ENCODE data around the gene RGSL1.

RGSL1 gene

GRCh38 chr1:182450087-182450486 lies at the start of gene RGSL1:
RGSL1 (plus strand) TSS chr1:182450146; CDS start chr1:182450166, 20 bp downstream.
- no peak for DNase-seq

- DNase-seq = no peak
Observed at GRCh38 chr1:182400567-182400966, 49.4 kb upstream of the RGSL1 start, which contains the start of gene TEDDM1. TEDDM1 (minus strand) TSS chr1:182400667; CDS start chr1:182400485, 182 bp downstream.

DNA sequence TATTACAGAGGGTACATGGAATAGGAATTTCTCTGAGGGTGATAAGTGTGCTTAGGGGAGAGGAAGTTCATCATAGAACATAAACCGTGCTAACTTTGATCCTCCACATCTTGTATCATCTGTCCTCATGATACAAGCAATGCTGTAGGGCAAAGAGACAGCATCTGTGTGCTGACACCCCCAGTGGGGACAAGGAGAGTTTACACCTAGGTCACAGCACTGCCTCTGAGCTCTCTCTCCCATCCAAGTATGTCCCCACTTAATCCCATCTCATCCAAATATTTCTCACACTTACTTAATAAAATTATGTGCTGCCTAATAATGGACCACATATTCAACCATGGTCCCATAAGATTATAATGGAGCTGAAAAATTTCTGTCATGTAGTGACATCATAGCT lies 45.2 kb upstream of the RGSL1 start:
- no peak for DNase-seq

GRCh38 chr1:182405578-182405977 lies 44.4 kb upstream of the RGSL1 start:
- DNase-seq = no peak

GRCh38 chr1:182406012-182406411 lies 43.9 kb upstream of the RGSL1 start:
- no peak for DNase-seq

DNA sequence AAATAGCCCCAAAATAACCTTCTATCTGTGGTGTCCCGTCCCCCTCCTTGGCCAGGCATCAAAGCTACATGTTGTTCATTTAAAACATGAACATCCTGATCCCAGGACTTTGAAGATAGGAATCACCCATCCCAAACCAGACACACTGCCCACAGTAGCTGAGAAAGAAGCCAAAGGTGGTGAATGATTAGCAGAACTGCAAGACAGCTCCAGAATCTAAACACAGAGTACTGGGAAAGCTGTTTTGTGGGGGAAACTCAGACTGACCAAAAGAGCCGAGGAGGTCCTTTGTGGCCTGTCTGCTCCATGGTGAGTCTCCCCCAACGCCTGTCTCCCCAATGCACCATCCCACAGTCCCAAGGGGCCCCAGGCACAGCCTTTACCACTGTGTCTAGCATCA lies 42.2 kb upstream of the RGSL1 start:
- no peak for DNase-seq

DNA sequence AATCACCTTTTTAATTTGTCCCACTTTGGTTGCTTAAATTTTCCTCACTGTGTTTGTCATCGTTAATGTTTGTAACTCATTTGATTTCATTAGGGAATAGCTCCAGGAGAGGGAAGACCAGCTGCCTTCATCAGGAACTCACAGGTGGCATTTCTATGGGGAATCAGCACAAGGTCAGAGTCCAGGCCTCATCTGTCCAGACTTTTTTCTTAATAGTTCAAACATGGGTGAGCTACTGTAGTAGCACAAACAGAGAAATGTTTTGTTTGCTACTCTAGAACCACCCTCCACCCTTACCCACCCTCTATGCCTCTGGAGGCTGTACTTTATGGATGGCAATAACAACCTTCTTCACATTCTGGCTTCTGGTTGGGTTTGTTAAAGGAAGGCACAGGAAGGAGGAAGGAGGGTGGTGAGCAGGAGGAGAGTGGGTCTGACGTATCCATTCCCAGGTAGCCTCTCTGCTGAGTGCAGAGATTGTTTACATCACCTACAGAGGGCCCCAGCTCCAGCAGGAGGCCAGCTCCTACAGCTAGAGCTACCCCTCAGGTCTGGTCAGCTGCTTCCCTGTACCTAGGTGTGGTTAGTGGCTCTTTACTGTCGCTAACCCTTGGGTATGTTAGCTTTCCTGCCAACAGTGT lies 41.4 kb upstream of the RGSL1 start:
- DNase-seq = no peak

- no peak for DNase-seq
Observed at GRCh38 chr1:182410138-182410537, 39.8 kb upstream of the RGSL1 start.

DNA sequence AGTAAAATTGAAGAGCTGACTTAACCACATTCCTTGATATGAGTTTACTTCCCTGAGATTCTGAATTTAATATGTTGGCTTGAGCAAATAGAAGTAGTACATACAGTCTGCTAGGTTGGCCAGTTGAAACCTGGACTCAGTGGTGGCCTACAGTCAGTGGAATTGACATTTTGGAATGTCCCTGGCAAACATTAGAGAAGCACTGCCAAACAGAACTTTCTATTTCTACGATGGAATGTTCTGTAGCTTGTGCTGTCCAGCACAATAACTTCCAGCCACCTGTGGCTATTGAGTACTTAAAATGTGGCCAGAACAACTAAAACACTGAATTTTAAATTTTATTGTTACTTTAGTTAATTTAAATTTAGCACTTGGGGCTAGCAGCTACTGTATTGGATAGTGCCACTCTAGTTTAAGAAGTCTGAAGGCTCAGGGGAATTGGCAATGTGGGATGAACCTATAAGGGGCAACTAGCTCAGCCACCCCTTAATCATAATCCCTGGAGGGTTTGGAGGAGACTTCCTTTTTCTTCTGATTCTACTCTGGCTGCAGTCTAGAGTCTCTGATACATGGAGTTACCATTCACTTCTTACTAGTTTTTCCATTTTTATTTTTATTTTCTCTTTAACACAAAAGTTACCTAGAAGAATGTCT lies 39.2 kb upstream of the RGSL1 start:
- DNase-seq = no peak

DNA sequence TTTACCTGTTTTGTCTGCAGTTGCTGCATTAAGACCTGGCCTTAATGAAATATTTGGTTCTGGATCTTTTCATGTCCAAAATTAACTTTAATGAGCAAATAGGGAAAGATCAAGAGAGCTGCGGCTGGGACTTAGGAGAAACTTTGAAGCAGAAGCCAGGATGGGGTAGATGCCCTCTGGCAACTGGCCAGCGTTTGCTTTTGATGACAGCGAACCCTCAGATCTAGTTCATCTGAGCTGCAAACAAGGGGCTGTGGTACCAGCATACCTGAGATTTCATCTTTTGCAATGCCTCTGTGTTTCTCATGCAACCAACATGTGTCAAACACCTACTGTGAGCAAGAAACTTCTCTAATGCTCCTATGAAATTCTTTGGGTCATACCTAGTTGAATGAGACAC lies 36.5 kb upstream of the RGSL1 start:
- no peak for DNase-seq

DNA sequence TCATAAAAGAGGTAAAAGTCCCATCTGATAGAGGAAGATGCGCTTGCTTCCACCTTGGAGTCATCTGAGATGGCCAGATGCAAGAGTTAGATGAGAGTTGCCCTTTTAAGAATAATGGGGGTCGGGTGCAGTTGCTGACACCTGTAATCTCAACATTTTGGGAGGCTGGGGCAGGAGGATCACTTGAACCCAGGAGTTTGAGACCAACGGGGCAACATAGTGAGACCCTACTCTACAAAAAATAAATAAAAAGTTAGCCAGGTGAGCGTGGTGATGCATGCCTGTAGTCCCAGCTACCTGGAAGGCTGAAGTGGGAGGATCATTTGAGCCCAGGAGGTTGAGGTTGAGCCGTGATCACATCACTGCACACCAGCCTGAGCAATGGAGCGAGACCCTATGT lies 36.0 kb upstream of the RGSL1 start:
- no peak for DNase-seq

DNA sequence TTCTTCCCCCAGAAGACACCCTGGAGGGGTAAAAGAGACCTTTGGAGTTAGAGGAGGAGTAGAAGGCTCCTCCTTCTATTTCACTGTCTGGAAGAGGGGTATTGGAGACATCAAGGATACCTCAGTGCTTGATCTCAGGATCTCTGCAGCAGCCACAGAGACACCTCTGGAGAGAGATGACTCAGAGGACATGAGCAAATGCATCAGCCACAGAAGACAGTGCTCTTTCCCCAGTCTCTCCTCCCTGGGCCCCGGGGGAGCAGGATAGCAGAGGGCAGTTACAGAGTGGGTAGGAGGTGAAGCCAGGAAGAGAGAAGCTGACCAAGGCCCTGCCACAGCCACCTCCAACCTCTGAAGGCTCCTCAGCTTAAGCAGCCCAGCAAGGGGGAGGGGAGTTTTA lies 34.2 kb upstream of the RGSL1 start:
- DNase-seq = no peak

- DNase-seq = no peak
Observed at GRCh38 chr1:182426442-182427430, 23.2 kb upstream of the RGSL1 start.

DNA sequence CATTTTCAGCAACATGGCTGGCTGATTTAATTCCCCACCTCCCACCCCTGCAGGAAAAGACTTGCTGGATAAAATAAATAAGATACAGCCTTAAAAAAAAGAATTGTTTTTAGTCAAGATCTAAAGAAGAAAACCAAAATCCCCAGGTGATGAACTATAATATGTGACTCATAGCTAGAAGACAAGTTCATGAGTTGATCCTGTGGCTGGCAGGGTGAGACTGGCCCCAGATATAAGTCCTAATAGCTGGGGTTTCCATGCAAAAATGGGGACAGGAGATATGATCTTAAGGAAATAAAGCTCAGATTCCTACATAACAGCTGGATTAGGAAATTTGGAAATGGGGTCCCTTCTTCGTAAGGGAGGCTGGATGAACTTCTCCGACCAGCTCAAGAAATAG lies 21.9 kb upstream of the RGSL1 start:
- no peak for DNase-seq

DNA sequence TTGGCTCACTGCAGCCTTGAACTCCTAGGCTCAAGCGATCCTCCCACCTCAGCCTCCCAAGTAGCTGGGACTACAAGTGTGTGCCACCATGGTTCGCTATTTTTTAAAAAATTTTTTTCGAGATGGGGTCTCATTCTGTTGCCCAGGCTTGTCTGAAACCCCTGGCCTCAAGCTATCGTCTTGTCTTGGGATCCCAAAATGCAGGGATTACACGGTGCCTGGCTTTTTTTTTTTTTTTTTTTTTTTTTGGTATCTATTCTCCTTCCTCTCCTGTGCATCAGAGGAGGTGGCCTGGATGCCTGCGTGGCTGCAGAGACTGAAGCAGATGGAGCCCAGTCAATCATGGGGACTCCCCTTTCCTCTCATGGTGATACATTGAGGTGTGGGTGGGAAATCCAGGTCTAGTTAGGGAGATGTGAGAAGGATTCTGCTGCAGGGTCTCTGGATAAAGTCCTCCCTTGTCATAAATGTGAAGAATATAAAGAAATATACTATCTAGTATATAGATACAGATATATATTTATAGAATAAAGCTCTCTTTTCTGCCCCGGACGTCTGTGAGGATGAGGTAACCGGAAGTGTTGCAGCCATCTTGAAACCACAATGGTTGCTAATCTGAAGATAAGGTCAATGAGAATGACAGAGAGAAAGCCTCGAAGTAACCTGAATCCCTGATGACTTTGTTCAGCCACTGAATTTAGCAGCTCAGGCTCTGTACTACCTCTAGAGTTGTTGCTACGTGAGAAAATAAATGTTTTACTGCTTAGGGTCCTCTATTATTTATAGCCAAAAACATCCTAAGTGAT lies 19.5 kb upstream of the RGSL1 start:
- DNase-seq = no peak

DNA sequence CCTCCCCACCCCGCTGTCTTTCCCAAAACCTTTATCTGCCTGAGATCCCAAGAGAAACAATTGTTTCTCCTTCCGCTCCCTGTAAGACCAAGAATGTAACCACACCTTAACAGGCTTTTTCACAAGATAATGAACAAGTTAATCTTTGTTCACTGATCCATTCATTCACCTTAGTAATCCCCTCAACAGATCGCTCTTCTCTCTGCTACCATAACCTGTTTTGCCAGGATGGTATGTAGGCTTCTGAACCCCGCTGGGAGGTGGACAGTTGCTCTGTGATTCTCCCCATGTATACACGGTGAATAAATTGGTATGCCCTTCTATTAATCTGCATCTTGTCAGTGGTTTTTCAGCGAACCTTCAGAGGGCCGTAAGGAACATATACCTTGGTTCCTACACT lies 18.7 kb upstream of the RGSL1 start:
- no peak for DNase-seq

DNA sequence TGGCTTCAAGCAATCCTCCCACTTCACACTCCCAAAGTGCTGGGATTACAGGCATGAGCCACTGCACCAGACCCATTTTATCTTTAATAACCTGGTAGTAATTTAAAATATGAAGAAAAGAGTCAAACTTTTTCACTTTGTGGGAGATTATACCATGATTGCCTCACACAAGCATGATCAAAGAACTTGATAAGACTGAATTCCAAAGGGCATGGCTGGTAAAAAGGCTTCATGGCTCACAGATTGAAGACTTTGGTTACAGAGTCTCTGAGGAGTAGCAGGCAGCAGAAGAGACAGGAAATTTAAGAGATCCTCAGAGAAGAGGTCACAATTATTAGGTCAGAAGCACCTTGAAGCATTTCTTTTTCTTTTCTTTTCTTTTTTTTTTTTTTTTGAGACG lies 16.4 kb upstream of the RGSL1 start:
- DNase-seq = no peak

DNA sequence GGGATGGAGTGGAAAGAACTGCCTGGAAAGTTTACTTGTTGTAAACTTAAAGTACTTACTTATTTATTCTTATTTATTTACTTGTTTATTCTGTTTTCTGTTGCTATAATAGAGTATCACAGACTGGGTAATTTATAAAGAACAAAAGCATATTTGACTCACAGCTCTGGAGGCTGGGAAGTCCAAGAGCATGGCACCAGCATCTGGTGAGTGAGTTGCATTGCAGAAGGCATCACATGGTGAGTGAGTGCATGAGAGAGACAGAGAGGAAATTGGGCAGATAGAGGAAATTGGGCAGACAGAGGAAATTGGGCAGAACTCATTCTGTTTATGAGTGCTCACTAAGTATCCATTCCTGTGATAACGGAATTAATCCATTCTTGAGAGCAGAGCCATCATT lies 11.6 kb upstream of the RGSL1 start:
- no peak for DNase-seq

DNA sequence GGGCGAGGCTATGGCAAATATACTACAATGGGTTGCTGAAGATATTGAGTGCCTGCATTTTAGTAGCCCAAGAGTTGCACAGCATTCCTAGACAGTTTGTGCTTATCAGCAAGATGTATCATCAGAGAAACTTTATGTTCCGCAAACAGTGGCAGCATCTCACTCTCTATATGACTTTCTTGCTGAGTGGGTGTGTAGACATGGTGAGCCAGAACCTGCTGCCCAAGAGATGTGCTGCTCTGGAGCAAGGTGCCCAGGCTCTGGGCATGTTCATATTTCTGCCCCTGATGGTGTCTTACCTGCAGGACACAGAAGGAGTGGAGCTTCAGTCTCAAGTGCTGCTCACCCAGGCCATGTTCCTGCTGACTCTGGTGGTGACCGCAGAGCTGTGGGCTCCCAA lies 8.2 kb upstream of the RGSL1 start:
- no peak for DNase-seq

DNA sequence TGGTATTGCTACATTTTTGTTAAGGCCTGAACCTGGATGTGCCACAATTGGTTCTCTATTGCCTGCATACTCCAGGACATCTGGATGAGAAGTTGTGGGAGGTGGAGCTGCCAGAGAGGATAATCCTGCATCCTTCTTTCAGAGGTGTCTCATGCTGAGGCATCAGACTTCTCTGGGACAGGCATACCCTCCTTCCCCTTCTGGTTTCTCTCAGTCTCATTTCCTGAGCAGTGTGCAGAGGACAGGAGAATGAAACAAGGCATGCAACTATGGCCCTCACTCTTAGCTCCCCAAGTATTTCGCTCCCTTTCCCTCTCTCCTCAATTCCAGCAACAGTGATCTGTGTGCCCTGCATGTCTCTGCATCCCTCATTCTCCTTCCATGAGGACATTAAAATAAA lies 7.6 kb upstream of the RGSL1 start:
- DNase-seq = no peak

DNA sequence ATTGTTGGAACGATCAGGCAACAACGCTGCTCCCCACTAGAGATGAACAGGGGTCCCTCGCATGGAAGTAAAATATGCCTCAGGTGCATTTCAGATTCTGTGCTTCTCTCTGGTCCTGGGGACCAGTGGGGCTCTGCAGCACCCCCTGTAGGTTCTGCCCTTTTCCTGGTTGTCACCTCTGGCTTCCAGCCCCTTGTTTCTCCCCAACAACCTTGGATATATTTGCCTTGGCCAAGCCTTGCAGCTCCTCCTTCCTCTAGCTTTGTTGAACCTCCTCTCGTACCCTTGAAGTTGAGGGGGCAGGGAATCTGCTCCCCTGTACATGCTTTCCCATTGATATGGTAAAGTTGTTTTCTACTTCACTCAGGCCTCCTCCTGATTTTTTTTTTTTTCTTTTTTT lies 5.4 kb upstream of the RGSL1 start:
- no peak for DNase-seq

- DNase-seq = peak; percentile 15
Observed at GRCh38 chr1:182446033-182446669, 3.8 kb upstream of the RGSL1 start.

Measured in activated T-cell treated with anti-CD3 and anti-CD28 coated beads for 4 hours (primary cell).